ENCODE measurements around the gene RPS18.
A peak's percentile ranks its signal among the peaks of the same experiment; 100 is the strongest.

The RPS18 gene

DNA sequence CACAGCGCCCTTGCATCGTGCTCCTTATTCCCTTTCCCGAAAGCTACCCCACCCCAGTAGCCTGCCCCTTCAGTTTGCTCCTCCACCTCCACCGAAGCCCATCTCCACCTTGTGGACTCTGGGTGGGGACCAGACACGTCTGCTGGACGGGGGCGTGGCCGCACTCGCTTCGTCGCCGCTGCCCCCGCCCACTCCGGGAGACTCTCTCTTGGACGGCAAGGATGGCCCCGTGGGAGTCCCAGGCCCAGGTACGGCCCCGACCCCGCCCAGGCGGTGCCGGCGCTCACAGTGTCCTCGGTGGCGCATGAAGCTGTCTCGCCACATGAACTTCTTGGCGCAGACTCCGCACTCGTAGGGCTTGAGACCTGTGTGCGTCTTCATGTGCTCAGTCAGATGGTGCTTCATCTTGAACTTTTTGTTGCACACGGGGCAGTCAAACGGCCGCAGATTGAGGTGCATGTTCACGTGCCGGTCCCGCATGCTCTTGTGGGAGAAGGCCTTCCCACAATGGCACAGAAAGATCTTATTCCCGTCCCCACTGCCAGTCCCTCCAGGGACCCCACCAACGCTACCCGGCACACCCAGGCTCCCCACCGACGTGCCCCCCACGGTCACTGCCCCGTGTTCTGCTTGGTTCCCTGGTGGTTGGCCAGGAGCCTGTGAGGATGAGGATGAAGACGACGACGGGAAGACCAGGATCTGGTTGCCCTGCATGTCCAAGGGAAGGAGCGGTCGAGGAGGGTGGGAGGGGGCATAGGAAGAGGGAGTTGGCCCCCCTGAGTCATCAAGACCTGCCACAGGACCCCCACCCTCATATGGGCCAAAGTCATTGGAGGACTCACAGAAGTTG, 43.3 kb downstream of the RPS18 start:
- no peak for DNase-seq (ENCODE audit: low read depth)

DNA sequence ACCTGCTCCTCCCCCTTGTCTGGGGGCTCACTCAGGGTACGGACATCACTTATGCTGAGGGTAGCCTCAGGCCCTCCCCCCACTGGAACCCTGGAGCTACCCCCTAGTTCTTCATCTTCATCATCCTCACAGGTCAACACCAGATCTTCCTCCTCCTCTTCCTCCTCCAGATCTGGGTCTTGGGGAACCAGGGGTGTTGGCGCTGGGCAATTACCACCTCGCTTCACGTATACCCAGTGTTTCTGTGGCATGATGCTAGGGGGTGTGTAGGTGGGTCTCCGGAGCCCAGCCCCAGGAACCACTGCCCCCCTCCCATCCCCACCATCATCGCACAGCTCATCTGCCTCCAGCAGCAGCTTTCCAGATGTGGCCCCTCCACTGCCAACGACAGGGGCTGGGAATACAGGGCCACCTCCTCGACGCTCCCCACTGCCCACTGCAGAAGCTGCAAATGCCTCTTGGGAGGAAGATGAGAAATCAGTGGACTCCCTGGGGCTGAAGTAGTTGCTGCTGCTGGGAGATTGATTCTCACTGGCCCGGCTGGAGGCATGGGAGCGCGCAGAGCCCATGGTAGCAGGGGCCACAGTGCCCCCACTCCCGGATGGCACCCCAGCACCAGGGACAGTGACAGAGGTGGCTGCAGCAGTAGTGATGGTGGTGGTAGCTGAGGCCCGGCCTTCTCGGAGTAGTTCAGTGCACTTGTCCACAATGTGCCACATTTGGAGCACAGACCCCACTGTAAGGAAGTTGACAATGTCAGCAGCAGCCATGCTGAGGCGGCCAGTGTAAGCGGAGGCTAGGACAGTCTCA, 44.1 kb downstream of the RPS18 start:
- DNase-seq (ENCODE audit: low read depth): no peak

DNA sequence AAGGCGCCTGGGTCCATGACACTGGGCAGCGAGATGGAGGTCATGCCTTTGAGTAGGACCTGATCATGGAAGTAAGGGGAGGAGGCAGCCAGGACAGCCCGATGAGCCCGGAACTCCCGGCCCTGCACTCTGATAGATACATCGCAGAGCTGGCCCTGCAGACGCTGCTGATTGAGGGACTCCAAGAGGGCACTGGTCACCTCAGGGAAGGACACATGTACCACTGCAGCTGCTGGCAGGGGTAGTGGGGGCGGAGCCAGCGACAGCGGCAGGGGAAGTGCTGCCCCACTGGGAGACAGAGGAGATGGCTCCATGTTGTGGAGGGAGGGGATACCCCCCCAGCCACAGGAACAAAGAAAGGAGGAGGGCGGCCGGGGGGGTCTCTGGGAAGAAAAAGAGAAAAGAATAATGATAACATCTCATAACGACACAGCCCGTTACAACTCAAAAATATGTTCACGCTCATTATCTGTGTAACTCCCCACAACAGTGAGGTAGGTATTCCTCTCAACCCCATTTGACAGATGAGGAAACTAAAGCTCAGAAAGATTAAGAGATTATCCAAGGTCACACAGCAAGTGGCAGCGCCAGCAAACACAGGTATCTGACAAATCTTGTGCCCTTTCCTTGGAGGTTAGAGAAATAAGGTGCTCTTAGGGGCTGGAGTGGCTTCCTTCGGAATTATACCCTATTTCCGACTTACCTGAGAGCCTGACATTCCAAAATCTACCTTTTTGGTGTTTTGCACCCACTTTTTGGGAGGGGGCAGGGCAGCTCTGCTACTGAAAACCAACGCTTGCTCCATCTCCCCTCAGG, 44.9 kb downstream of the RPS18 start:
- DNase-seq (ENCODE audit: low read depth): no peak

DNA sequence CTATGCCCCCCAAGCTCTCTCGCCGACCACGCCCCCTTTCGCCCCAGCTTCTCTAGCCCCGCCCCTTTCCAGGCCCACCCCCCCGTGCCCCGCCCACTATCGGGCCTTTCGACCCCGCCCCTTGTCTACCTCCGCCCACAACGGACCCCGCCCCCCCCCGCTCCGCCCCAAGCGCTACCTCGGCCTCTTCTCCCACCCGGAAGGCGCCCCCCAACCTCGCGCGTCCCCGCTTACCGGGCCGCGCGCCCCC, 45.5 kb downstream of the RPS18 start:
- no peak for DNase-seq (ENCODE audit: low read depth)

DNA sequence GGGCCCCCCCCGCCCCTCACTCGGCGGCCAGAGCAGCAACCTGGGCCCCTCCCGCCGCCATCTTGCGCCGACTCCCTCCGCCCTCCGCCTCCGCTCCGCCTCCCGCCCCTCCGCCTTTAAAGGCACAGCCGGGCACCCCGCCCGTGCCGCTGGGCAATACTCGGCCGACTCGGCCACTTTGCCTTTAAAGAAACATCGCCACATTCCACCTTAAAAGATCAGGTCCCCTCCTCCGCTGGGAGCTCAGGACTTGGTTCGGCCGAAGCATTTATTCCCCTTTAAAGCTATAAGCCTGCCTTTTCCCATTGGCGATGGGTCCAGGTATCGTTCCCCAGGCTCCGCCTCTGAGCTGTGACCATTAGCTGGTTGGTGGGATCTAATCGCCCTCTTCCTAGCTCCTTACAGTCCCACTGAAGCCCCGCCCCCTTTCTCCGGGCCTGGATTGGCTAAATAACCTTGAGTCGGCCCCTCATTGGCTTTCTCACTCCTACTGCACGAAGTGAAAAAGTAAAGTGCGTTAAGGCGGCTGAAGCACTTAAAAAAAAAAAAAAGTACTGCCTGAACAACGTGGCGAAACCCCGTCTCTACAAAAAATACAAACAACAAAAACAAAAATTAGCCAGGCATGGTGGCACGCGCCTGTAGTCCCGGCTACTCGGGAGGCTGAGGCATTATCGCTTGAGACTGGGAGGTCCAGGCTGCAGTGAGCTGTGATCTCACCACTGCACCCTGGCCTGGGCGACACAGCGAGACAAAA, 46.0 kb downstream of the RPS18 start, which contains the start of gene ZBTB22:
ZBTB22 (minus strand) TSS at position 76 of the 757 bp plus-strand sequence. CDS start 828 bp downstream, outside the sequence.
- DNase-seq (ENCODE audit: low read depth): peak; percentile 96

DNA sequence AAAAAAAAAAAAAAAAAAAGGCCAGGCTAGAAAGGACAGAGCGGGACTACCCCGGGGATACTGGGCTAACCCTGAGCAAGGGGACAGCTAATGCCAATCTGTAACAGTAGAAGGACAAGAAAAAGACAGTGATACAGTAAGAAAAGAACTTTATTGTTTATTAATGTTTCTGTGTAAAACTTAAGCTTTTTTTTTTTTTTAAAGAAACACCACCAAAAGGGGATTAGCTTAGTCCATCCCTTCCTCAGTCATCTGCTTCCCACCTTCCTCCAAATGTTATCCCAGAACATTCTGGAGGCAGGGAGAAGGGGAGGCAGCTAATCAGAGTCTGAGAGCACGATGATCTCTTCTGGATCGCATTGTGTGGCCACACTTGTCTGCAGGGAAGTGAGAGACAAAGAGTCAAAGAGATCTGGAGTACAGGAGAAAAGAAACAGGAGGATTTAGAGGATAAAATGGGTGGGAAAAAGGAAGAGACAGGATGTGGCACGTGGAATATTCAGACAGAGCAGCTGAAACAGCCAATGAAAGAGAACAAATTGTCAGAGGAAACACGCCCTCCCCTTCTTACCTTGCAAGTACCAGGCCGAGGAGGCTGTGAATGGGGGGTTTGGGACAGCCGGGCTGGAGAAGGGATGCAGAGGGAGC, 46.7 kb downstream of the RPS18 start:
- DNase-seq (ENCODE audit: low read depth): no peak

DNA sequence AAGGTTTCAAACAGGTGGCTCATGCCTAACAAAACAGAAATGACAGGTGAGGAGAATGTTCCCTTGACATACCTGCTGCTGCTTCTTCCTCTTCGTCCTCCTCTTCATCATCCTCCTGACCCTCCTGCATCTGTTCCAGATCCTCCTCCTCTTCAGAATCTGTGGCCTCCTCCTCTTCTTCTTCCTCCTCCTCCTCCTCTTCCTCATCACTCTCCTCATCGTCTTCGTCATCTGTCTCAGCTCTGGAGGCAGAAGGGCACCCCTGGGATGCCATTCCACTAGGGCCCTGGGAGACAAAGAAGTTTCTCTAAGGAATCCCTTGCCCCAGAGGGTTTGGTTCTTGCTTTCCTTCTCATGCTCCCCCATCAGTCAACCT, 48.1 kb downstream of the RPS18 start:
- no peak for DNase-seq (ENCODE audit: low read depth)

DNA sequence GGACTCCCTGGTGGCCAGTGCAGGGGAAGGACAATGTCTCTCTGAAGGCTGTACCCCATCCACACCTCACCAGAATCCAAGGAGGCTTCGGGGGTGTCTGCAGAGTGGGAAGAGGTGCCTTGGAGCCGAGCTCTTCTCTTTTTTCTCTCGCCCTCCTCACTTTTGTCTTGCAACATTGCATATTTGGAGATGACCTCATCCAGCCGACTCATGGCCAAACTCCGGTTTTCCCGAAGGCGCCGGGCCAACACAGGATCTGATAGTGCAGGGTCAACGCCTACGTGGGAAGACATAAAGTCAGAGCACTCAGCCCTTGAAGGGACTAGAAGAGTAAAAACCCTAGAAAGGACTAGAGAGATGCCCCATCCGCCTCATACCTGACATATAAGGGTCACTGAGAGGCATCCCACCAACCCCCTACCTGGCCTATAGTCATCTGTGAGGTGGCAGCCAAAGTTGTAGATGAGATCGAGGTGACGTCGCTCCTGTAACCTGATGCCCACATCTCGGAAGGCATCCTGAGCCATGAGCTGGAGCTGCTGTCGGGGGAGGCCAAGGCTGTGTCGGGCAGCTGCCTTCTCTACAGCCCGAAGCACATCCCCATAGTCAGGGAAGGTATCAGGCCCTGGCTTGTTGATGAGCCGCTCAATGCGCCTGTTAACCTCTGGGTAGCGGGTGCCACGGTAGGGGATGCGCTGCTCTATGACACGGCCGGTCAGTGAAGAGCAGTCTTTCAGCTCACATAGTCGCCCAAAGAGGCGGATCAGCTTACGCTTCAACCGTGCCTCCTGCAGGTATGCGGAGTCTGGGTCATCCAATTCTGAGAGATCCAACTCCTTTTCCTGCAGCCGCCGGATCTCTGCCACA, 48.7 kb downstream of the RPS18 start:
- DNase-seq (ENCODE audit: low read depth): no peak

DNA sequence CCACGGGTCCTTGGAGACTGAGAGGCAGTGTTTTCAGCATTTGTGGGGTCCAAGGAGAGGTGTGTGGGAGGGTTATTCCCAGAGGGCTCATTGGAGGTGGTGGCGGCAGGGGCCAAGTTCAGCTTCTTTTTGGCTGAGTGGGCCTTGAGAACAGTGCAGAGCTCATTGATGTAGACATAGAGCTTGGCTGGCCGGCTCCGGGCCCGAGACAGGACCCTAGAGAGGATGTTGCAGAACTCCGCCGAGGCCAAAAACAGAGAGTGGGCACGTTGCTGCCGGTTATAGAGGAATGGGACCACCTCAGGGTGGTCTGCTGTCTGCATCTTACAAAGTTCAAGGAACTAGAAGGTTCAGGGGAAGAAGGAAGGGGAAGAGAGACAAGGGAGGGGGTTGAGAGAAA, 49.4 kb downstream of the RPS18 start:
- DNase-seq (ENCODE audit: low read depth): no peak

DNA sequence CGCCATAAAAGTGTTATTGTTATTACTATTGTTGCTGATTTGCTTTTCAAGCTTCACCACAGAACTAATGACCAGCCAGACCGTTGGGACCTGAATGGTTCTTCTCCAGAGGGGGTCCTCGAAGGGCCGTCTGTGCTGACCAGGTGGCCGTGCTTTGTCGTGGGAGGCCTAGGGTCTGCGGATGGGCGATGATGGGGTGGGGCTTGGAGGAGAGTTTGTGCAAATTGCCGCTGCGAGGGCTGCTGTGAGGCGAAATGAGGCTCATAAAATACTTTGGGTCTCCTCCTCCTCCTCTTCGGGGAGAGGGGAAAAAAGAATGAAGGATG, 51.7 kb downstream of the RPS18 start:
- DNase-seq (ENCODE audit: low read depth): no peak

DNA sequence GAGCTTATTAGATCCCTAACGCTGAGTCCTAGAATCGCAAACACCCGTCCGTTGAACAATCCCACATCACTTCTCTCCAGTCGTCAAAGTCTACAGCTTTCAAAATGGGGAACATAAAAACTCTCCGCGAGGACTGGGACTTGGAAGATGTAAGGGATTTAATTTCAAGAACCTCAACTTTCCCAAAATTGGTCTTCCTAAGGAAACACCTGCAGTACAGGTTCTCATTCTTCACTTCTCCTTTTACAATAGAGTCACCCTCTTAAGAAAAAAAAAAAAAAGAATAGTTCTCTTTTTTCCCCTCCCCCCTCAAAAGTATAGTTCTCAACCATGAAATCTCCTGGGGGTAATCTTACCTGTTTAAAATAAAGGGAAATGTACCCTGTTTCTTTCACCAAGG, 52.2 kb downstream of the RPS18 start:
- DNase-seq (ENCODE audit: low read depth): no peak
